ENCODE measurements around the gene ABCC5.

The ABCC5 gene

DNA sequence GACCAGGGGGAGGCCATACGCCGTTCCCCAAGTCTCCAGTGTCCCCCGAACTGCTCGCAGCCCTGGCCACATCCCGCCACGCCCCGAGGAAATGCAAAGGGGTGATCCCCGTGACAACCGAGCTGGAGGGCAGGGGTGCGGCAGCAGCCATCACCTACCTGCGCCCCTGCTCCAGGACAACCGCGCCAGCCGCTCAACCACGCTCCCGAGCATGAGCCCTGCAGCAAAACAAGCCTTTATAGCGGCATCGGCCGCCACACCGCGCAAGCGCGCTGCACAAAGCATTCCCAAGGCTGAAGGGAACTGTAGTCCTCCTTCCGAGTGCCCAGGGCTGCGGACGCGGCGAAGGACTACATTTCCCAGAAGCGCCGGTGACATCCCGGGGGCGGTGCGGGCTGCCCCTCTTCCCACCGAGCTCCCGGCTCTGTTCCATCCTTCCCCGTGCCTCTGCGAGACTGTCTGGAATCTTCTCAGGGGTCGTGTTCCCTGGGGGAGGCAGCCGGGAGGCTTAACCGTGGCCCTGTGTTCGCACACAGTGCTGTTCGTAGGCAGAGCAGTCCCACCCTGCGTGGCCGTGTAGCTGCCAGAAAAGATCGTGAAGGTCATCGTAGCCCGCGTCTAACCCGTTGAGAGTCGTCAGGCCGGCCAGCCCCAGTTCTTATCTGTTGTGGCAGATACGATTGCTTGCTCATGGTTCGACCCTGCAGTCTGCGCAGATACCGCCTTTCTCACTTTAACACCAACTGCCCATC lies at the start of gene ABCC5:
Gene ABCC5 (minus strand): TSS at position 213 of the 752 bp plus-strand sequence. CDS start 3,492 bp downstream, outside the sequence.
- TF ChIP-seq, protein P1, sequence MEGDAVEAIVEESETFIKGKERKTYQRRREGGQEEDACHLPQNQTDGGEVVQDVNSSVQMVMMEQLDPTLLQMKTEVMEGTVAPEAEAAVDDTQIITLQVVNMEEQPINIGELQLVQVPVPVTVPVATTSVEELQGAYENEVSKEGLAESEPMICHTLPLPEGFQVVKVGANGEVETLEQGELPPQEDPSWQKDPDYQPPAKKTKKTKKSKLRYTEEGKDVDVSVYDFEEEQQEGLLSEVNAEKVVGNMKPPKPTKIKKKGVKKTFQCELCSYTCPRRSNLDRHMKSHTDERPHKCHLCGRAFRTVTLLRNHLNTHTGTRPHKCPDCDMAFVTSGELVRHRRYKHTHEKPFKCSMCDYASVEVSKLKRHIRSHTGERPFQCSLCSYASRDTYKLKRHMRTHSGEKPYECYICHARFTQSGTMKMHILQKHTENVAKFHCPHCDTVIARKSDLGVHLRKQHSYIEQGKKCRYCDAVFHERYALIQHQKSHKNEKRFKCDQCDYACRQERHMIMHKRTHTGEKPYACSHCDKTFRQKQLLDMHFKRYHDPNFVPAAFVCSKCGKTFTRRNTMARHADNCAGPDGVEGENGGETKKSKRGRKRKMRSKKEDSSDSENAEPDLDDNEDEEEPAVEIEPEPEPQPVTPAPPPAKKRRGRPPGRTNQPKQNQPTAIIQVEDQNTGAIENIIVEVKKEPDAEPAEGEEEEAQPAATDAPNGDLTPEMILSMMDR (IDR thresholded peaks at IDR 0.05; ENCODE audit: borderline replicate concordance, insufficient read depth, low read depth, low read length): no peak
- H3K4me3 ChIP-seq (ENCODE audit: low read depth, low read length): peak within 1 kb of the TSS; percentile 98

- no peak overlapping the region for H3K4me3 ChIP-seq (ENCODE audit: low read depth, low read length)
- TF ChIP-seq, protein P1 (IDR thresholded peaks at IDR 0.05; ENCODE audit: borderline replicate concordance, insufficient read depth, low read depth, low read length): no peak
Observed at GRCh38 chr3:184066211-184066610, 48.5 kb upstream of the ABCC5 start.

DNA sequence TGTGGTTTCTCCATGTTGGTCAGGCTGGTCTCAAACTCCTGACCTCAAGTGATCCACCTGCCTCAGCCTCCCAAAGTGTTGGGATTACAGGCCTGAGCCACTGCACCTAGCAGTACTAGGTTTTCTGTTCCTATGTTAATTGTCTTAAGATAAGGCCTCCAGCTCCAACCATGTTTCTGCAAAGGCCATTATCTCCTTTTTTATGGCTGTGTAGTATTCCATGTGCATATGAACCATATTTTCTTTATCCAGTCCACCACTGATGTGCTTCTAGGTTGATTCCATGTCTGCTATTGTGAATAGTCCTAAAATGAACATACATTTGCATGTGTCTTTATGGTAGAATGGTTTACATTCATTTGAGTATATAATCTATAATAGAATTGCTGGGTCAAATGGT lies 45.0 kb upstream of the ABCC5 start:
- TF ChIP-seq, protein P1 (IDR thresholded peaks at IDR 0.05; ENCODE audit: borderline replicate concordance, insufficient read depth, low read depth, low read length): no peak
- no peak overlapping the region for H3K4me3 ChIP-seq (ENCODE audit: low read depth, low read length)

DNA sequence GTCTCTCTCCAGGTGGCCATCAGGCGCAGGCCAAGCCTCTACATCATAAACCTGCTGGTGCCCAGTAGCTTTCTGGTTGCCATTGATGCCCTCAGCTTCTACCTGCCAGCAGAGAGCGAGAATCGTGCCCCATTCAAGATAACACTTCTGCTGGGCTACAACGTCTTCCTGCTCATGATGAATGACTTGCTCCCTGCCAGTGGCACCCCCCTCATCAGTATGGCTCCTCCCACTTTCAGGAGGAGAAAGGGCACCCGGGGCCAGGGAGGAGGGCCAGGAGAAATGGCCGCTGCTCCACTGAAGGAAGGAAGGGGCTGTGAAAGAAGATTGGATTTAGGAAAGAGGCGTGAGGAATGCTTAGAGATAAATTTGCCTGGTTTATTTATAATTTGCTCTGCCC lies 41.7 kb upstream of the ABCC5 start:
- TF ChIP-seq, protein P1 (IDR thresholded peaks at IDR 0.05; ENCODE audit: borderline replicate concordance, insufficient read depth, low read depth, low read length): no peak
- H3K4me3 ChIP-seq (ENCODE audit: low read depth, low read length): no peak overlapping the region

- TF ChIP-seq, protein P1 (IDR thresholded peaks at IDR 0.05; ENCODE audit: borderline replicate concordance, insufficient read depth, low read depth, low read length): no peak
- H3K4me3 ChIP-seq (ENCODE audit: low read depth, low read length): no peak overlapping the region
Observed at GRCh38 chr3:184058029-184058428, 40.3 kb upstream of the ABCC5 start.

DNA sequence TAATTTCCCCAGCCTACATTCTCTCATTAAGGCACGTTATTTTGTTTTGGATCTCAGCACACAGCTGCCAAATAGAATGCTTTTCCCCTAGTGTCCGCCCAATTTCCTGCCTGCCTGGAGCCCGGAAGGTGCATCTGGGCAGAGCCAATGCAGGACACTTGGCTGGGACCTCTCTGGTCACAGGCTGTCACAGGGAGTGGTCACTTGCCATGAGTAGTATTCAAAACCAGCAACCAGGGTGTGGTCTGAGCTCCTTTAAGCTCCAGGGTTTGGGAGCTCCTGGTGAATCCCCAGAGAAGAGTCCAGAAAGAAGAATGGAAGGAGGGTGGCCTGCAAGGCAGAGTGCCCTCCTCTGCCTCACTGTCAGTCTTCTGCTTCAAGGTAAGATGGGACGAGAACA lies 35.1 kb upstream of the ABCC5 start, which contains the start of gene HTR3C:
Gene HTR3C (plus strand): TSS at position 281 of the 400 bp plus-strand sequence. CDS start 34 bp downstream, at position 315.
- TF ChIP-seq, protein P1 (IDR thresholded peaks at IDR 0.05; ENCODE audit: borderline replicate concordance, insufficient read depth, low read depth, low read length): no peak
- no peak within 1 kb of the TSS for H3K4me3 ChIP-seq (ENCODE audit: low read depth, low read length)
